Measurements from ENCODE around the gene ZNF853.

DNA sequence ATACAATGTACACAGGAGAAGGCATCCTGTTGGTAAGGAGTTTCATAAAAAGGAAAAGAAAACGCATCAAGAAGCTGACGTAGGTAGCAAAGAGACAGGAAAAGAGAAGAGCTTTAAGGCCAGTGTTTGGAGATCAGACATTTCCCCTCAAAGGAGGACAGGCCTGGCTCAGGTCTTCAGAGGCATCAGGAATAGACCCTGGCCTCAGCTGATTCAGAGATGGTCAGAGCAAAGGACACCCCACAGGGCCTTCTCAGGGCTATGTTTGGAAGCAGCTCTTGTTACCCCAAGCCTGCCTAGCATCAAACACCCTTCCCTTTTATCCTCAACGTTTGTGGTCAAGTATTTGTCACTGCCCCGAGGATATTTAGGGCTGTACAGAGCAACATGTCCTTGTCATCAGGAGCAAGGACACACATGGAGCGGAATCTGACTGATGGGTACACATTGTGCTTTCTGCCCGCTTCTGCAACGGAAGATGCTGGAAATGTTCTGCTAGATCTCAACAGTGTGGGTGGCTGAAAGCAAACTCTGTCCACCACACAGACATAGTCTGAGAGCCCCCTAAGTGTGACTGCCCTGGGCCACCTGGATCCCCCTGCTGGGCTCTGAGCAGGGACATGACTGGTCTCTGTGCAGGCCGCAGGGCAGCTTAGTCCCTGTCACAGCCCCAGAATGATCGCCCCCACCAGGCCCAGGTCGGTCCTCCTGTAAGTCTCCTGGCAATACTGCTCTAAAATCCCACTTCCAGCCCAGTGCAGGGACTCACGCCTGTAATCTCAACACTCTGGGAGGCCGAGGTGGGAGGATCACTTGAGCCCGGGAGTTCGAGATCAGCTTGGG lies 39.2 kb upstream of the ZNF853 start:
- TF ChIP-seq, protein P1, sequence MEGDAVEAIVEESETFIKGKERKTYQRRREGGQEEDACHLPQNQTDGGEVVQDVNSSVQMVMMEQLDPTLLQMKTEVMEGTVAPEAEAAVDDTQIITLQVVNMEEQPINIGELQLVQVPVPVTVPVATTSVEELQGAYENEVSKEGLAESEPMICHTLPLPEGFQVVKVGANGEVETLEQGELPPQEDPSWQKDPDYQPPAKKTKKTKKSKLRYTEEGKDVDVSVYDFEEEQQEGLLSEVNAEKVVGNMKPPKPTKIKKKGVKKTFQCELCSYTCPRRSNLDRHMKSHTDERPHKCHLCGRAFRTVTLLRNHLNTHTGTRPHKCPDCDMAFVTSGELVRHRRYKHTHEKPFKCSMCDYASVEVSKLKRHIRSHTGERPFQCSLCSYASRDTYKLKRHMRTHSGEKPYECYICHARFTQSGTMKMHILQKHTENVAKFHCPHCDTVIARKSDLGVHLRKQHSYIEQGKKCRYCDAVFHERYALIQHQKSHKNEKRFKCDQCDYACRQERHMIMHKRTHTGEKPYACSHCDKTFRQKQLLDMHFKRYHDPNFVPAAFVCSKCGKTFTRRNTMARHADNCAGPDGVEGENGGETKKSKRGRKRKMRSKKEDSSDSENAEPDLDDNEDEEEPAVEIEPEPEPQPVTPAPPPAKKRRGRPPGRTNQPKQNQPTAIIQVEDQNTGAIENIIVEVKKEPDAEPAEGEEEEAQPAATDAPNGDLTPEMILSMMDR (conservative IDR thresholded peaks at IDR 0.05) = no peak
- TF ChIP-seq EZH2 (IDR thresholded peaks at IDR 0.05; ENCODE audit: low read depth) = no peak
